Measurements from ENCODE around the gene DAB1.

Gene DAB1

GRCh38 chr1:57295326-57295725 lies 128.5 kb downstream of the DAB1 start:
- no peak overlapping the region for H3K4me3 ChIP-seq (ENCODE audit: control insufficient read depth, low read depth, low read length)
- TF ChIP-seq CTCF (conservative IDR thresholded peaks at IDR 0.05; ENCODE audit: control insufficient read depth, insufficient read depth, low read depth, low read length) = no peak
- DNase-seq (ENCODE audit: low read depth) = no peak

- H3K4me3 ChIP-seq (ENCODE audit: control insufficient read depth, low read depth, low read length) = no peak overlapping the region
- TF ChIP-seq CTCF (conservative IDR thresholded peaks at IDR 0.05; ENCODE audit: control insufficient read depth, insufficient read depth, low read depth, low read length) = no peak
- DNase-seq (ENCODE audit: low read depth) = no peak
These were observed 129.7 kb downstream of the DAB1 start for GRCh38 chr1:57294177-57294576.

GRCh38 chr1:57293214-57293613 lies 130.6 kb downstream of the DAB1 start:
- H3K4me3 ChIP-seq (ENCODE audit: control insufficient read depth, low read depth, low read length) = no peak overlapping the region
- DNase-seq (ENCODE audit: low read depth) = no peak
- no peak for TF ChIP-seq CTCF (conservative IDR thresholded peaks at IDR 0.05; ENCODE audit: control insufficient read depth, insufficient read depth, low read depth, low read length)

- no peak overlapping the region for H3K4me3 ChIP-seq (ENCODE audit: control insufficient read depth, low read depth, low read length)
- TF ChIP-seq CTCF (conservative IDR thresholded peaks at IDR 0.05; ENCODE audit: control insufficient read depth, insufficient read depth, low read depth, low read length) = no peak
- no peak for DNase-seq (ENCODE audit: low read depth)
These were observed 134.1 kb downstream of the DAB1 start for GRCh38 chr1:57289781-57290180.

GRCh38 chr1:57285992-57286391 lies 137.9 kb downstream of the DAB1 start:
- no peak overlapping the region for H3K4me3 ChIP-seq (ENCODE audit: control insufficient read depth, low read depth, low read length)

GRCh38 chr1:57282411-57282810 lies 141.4 kb downstream of the DAB1 start:
- H3K4me3 ChIP-seq (ENCODE audit: control insufficient read depth, low read depth, low read length) = no peak overlapping the region
- no peak for DNase-seq (ENCODE audit: low read depth)
- TF ChIP-seq CTCF (conservative IDR thresholded peaks at IDR 0.05; ENCODE audit: control insufficient read depth, insufficient read depth, low read depth, low read length) = no peak

More at GRCh38 chr1:57285992-57286391, 137.9 kb downstream of the DAB1 start:
- DNase-seq (ENCODE audit: low read depth) = no peak
- TF ChIP-seq CTCF (conservative IDR thresholded peaks at IDR 0.05; ENCODE audit: control insufficient read depth, insufficient read depth, low read depth, low read length) = no peak

- no peak overlapping the region for H3K4me3 ChIP-seq (ENCODE audit: control insufficient read depth, low read depth, low read length)
- no peak for DNase-seq (ENCODE audit: low read depth)
- no peak for TF ChIP-seq CTCF (conservative IDR thresholded peaks at IDR 0.05; ENCODE audit: control insufficient read depth, insufficient read depth, low read depth, low read length)
These were observed 142.5 kb downstream of the DAB1 start for GRCh38 chr1:57281324-57281723.
